ENCODE measurements around the gene FBXO10.

Gene FBXO10

DNA sequence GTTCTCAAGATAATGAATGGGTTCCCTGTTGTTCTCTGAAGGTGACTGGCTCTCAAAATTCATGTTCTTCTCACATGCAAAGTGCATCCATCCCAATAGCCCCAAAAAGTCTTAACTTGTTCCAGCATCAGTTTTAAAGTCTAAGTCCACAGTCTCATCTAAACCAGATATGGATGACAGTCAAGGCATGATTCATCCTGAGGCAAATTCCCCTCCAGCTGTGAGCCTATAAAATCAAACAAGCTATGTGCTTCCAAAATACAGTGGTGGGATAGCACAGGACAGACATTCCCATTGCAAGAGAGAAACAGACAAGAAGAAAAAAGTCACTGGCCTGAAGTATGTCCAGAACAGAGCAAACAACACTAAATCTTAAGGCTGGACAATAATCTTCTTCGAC, 25.4 kb downstream of the FBXO10 start:
- TF ChIP-seq MYC (IDR thresholded peaks at IDR 0.05; ENCODE audit: low read depth, low read length) (no peak), CTCF (IDR thresholded peaks at IDR 0.05; ENCODE audit: low read depth, low read length) (no peak), POLR2A (IDR thresholded peaks at IDR 0.05; ENCODE audit: extremely low read depth, insufficient read length) (no peak)
- TF ChIP-seq, protein P1, sequence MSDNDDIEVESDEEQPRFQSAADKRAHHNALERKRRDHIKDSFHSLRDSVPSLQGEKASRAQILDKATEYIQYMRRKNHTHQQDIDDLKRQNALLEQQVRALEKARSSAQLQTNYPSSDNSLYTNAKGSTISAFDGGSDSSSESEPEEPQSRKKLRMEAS (IDR thresholded peaks at IDR 0.05; ENCODE audit: low read depth, low read length): no peak
- DNase-seq (ENCODE audit: low read depth): no peak
- no peak overlapping the region for H3K4me3 ChIP-seq (ENCODE audit: low read depth, low read length)

GRCh38 chr9:37549527-37549926, 26.7 kb downstream of the FBXO10 start:
- DNase-seq (ENCODE audit: low read depth): no peak
- H3K4me3 ChIP-seq (ENCODE audit: low read depth, low read length): no peak overlapping the region
- TF ChIP-seq MYC (IDR thresholded peaks at IDR 0.05; ENCODE audit: low read depth, low read length): no peak
- TF ChIP-seq, protein P1 (IDR thresholded peaks at IDR 0.05; ENCODE audit: low read depth, low read length): no peak
- no peak for TF ChIP-seq POLR2A (IDR thresholded peaks at IDR 0.05; ENCODE audit: extremely low read depth, insufficient read length)
- no peak for TF ChIP-seq CTCF (IDR thresholded peaks at IDR 0.05; ENCODE audit: low read depth, low read length)

- no peak for DNase-seq (ENCODE audit: low read depth)
- no peak for TF ChIP-seq MYC (IDR thresholded peaks at IDR 0.05; ENCODE audit: low read depth, low read length)
- no peak for TF ChIP-seq POLR2A (IDR thresholded peaks at IDR 0.05; ENCODE audit: extremely low read depth, insufficient read length)
- TF ChIP-seq, protein P1 (IDR thresholded peaks at IDR 0.05; ENCODE audit: low read depth, low read length): no peak
- no peak for TF ChIP-seq CTCF (IDR thresholded peaks at IDR 0.05; ENCODE audit: low read depth, low read length)
- H3K4me3 ChIP-seq (ENCODE audit: low read depth, low read length): no peak overlapping the region
Observed at GRCh38 chr9:37547328-37547878, 28.8 kb downstream of the FBXO10 start.

- H3K4me3 ChIP-seq (ENCODE audit: low read depth, low read length): no peak overlapping the region
- no peak for DNase-seq (ENCODE audit: low read depth)
- TF ChIP-seq POLR2A (IDR thresholded peaks at IDR 0.05; ENCODE audit: extremely low read depth, insufficient read length) (no peak), MYC (IDR thresholded peaks at IDR 0.05; ENCODE audit: low read depth, low read length) (no peak), CTCF (IDR thresholded peaks at IDR 0.05; ENCODE audit: low read depth, low read length) (no peak)
- TF ChIP-seq, protein P1 (IDR thresholded peaks at IDR 0.05; ENCODE audit: low read depth, low read length): no peak
Observed at GRCh38 chr9:37543468-37543867, 32.7 kb downstream of the FBXO10 start.

DNA sequence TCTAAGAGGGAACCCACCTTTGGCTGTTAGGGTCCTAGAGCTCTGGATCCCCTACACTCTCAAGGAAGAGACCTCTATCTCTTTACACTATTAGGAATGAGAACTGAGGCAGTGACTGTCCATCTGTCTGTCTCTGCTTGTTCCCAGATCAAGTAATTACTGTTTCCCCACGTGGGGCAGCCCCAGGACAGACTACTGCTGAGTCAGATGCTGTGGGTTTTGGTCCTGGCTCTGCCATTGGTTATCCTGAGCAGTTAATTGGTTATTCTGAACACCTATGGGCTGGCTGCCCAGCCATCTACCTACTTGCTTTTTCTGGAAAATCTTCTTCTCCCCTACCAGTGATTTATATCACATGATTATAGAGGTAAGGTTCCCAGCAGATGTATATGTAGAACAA, 33.3 kb downstream of the FBXO10 start:
- TF ChIP-seq POLR2A (IDR thresholded peaks at IDR 0.05; ENCODE audit: extremely low read depth, insufficient read length) (no peak), CTCF (IDR thresholded peaks at IDR 0.05; ENCODE audit: low read depth, low read length) (no peak), MYC (IDR thresholded peaks at IDR 0.05; ENCODE audit: low read depth, low read length) (no peak)
- TF ChIP-seq, protein P1 (IDR thresholded peaks at IDR 0.05; ENCODE audit: low read depth, low read length): no peak
- H3K4me3 ChIP-seq (ENCODE audit: low read depth, low read length): no peak overlapping the region
- no peak for DNase-seq (ENCODE audit: low read depth)

Data from NB4 (cell line).